ENCODE measurements around the gene ANKRD18A.

The ANKRD18A gene

DNA sequence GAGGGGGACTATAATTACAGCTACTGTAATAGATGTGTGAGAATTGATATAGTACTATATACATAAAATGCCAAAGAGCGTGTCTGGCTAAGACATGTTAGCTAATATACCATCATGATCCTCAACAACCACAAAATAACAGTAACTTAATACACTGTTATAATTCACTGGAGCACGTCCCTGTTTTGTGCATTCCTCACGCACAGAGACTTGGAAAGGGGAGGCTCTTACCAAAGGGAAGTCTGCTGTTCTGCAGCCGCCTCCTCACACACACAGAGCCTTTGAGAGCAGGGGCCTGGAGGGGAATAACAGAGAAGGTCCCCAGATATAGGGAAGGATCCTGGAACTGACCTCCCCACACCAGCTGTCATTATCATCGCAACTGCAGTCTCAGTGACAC, 97.3 kb downstream of the ANKRD18A start:
- peaks cover 7% of the 10 kb centered on the region for H3K27me3 ChIP-seq
- no peaks in the 10 kb centered on the region for H3K9me3 ChIP-seq
- DNase-seq, result no peak
- H3K36me3 ChIP-seq, result no peaks in the 10 kb centered on the region
- no peak for TF ChIP-seq CTCF (IDR thresholded peaks at IDR 0.05; ENCODE audit: low read depth, low read length)
- H3K4me3 ChIP-seq (ENCODE audit: low read depth, low read length), result no peak overlapping the region
- H3K4me1 ChIP-seq, result no peaks in the 10 kb centered on the region

GRCh38 chr9:38521762-38522161, 98.6 kb downstream of the ANKRD18A start:
- Histone ChIP-seq H3K4me1 (no peaks in the 10 kb centered on the region), H3K9me3 (no peaks in the 10 kb centered on the region), H3K4me3 (ENCODE audit: low read depth, low read length) (no peak overlapping the region), H3K27me3 (peaks cover 11% of the 10 kb centered on the region), H3K36me3 (no peaks in the 10 kb centered on the region)
- no peak for TF ChIP-seq CTCF (IDR thresholded peaks at IDR 0.05; ENCODE audit: low read depth, low read length)
- DNase-seq, result no peak
